Thoracic aorta (tissue), 2 donors: ENCODE data around the gene OPRL1. TPM values are rescaled to one million over a fixed set of nuclear protein-coding genes. Genes with fewer than 3 reads are reported as not detected.

Source experiments
- ATAC-seq: fragments of 150-250 bp; one replicate; pipeline ENCODE4 v1.8.0; 2017; ENCODE audit warnings: low read depth; ENCODE audit not compliant: insufficient number of reproducible peaks, low FRiP score
- DNase-seq: peaks from one replicate; pipeline ENCODE4 v3.0.0-alpha.2; 2020; ENCODE audit warnings: low spot score
- H3K27ac ChIP-seq, 2 donors: fragments of 200-600 bp; sonication (generic); 1 replicate in 1 of 2; 2 replicates in 1 of 2; pipeline ENCODE4 v1.5.1; 2016; ENCODE audit warnings: mild to moderate bottlenecking in 2 of 2, moderate library complexity in 2 of 2
- H3K27me3 ChIP-seq: fragments of 200-600 bp; sonication (generic); replicated peaks from 2 replicates; pipeline ENCODE4 v1.6.0; 2016; ENCODE audit warnings: mild to moderate bottlenecking; ENCODE audit not compliant: insufficient read depth
- H3K36me3 ChIP-seq: fragments of 200-600 bp; sonication (generic); one replicate; pipeline ENCODE4 v1.5.1; 2016
- H3K4me1 ChIP-seq, 2 donors: fragments of 200-600 bp; sonication (generic); 1 replicate in 1 of 2; 2 replicates in 1 of 2; pipeline versions ENCODE4 v1.5.1 to v1.6.0; 2016; ENCODE audit warnings: low read depth in 2 of 2, mild to moderate bottlenecking in 1 of 2; ENCODE audit not compliant: control insufficient read depth in 1 of 2
- H3K4me3 ChIP-seq: fragments of 200-600 bp; sonication (generic); 2 replicates; pipeline ENCODE4 v1.5.1; 2016; ENCODE audit warnings: mild to moderate bottlenecking
- H3K9me3 ChIP-seq: fragments of 200-600 bp; sonication (generic); 2 replicates; pipeline ENCODE4 v1.5.1; 2016
- total RNA-seq, 2 donors: library from RNA; depleted of rRNA; stranded (reverse); fragments of >200 nt; gene quantifications; one replicate each; pipeline versions ENCODE4 v1.1.0 to v1.2.3, GENCODE V29; 2016
- TF ChIP-seq, protein P1 (sequence below): fragments of 200-600 bp; sonication (generic); IDR thresholded peaks from one replicate; pipeline ENCODE4 v1.5.1; 2019; ENCODE audit warnings: antibody characterized with exemption

Gene OPRL1
- total RNA-seq, 2 donors from 2014 or later, result 1.1 to 3.2 TPM

DNA sequence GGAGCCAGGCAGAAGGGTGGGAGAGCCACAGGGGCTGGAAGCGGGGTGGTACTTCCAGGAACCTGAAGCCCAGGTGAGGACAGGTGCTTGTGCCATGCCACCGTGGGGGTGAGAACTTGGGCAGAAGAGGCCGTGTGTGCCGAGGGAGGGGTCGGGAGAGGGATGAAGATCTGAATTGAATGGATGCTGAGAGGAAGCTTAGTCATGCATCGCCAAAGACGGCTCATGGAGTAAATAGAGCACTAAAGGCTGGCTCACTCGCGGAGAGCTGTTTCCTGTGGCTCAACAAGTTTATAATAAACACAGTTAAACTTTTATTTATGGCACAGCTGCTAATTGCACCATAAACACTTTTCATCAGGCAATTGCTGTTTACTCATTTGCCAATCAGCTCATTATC is 62.7 kb downstream of the OPRL1 start:
- Histone ChIP-seq H3K27ac (no peak overlapping the region), H3K36me3 (no peaks in the 10 kb centered on the region), H3K4me1 (no peaks in the 10 kb centered on the region), H3K4me3 (no peak overlapping the region), H3K9me3 (peaks cover 5% of the 10 kb centered on the region), H3K27me3 (no peaks in the 10 kb centered on the region)
- DNase-seq, result no peak
- no peak for ATAC-seq
- TF ChIP-seq, protein P1, sequence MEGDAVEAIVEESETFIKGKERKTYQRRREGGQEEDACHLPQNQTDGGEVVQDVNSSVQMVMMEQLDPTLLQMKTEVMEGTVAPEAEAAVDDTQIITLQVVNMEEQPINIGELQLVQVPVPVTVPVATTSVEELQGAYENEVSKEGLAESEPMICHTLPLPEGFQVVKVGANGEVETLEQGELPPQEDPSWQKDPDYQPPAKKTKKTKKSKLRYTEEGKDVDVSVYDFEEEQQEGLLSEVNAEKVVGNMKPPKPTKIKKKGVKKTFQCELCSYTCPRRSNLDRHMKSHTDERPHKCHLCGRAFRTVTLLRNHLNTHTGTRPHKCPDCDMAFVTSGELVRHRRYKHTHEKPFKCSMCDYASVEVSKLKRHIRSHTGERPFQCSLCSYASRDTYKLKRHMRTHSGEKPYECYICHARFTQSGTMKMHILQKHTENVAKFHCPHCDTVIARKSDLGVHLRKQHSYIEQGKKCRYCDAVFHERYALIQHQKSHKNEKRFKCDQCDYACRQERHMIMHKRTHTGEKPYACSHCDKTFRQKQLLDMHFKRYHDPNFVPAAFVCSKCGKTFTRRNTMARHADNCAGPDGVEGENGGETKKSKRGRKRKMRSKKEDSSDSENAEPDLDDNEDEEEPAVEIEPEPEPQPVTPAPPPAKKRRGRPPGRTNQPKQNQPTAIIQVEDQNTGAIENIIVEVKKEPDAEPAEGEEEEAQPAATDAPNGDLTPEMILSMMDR, result no peak

DNA sequence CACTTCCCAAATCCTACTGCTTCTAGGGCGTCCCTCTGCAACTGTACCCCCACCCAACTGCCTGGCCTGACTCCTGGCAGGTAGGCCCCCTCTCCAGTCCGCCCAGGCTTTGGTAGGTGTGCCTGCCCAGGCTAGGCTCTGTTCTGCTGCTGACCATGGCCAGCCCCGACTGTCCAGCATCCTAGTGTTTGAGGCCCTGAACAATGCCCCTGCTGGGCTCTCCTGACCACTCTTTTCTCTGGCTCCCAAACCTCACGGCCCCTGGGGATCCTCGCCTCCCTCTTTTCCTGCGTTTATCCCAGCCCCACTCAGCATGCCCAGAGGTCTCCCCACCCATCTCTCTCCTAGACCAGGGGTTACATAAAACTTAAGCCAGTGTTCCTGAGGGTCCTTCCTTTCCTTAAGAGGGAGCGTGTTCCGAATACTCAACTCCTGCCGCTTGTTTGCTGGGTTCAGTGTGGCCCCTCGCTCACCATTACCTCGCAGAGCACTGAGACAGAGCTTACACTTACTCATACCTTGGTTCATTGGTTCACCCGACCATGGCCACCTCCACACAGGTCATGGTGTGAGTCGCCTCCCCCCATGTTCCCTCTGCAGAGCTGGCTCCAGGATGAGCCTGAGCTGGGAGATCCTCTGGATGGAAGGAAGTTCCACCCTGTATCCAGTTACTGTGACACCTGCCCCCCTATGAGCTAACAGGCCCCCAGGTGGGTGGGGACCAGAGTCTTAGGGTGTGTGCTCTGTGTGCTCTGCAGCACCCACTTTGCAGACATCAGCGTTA is 63.3 kb downstream of the OPRL1 start:
- Histone ChIP-seq H3K36me3 (no peaks in the 10 kb centered on the region), H3K4me3 (no peak overlapping the region), H3K9me3 (peaks cover 5% of the 10 kb centered on the region), H3K27ac (no peak overlapping the region), H3K27me3 (no peaks in the 10 kb centered on the region), H3K4me1 (no peaks in the 10 kb centered on the region)
- ATAC-seq (no peak), DNase-seq (no peak)
- TF ChIP-seq, protein P1, result no peak

DNA sequence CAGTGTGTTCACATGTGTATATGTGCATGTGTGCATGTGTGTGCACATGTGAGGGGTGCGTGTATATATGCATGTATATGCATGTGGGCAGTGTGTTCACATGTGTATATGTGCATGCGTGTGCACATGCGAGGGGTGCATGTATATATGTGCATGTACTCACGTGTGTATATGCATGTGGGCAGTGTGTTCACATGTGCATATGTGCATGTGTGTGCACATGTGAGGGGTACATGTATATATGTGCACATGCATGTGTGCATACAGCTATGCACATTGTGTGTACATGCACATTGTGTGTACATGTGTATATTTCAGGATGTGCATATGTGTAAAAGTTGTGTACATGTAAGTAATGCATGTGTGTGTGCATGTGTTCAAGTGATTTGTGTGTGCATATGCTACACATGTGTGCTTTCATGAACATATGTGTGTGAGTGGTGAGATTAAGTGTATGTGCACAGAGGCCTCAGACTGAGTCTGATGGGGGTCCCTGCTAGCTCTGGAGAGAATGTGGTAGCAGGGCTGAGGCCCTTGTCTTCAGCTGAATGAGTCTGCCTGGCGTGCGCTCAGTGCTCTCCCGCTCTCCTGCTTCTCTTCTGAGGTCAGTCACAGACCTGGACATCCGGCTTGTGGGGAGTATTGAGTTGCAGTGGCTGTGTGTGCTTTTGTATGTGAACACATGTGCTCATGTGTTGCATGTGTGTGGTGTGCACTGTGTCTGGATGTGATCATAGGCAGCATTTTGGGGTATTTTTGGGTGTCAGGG is 64.4 kb downstream of the OPRL1 start:
- Histone ChIP-seq H3K36me3 (no peaks in the 10 kb centered on the region), H3K4me3 (no peak overlapping the region), H3K27me3 (no peaks in the 10 kb centered on the region), H3K27ac (no peak overlapping the region), H3K9me3 (peaks cover 5% of the 10 kb centered on the region), H3K4me1 (no peaks in the 10 kb centered on the region)
- no peak for DNase-seq
- ATAC-seq, result no peak
- TF ChIP-seq, protein P1, result no peak

DNA sequence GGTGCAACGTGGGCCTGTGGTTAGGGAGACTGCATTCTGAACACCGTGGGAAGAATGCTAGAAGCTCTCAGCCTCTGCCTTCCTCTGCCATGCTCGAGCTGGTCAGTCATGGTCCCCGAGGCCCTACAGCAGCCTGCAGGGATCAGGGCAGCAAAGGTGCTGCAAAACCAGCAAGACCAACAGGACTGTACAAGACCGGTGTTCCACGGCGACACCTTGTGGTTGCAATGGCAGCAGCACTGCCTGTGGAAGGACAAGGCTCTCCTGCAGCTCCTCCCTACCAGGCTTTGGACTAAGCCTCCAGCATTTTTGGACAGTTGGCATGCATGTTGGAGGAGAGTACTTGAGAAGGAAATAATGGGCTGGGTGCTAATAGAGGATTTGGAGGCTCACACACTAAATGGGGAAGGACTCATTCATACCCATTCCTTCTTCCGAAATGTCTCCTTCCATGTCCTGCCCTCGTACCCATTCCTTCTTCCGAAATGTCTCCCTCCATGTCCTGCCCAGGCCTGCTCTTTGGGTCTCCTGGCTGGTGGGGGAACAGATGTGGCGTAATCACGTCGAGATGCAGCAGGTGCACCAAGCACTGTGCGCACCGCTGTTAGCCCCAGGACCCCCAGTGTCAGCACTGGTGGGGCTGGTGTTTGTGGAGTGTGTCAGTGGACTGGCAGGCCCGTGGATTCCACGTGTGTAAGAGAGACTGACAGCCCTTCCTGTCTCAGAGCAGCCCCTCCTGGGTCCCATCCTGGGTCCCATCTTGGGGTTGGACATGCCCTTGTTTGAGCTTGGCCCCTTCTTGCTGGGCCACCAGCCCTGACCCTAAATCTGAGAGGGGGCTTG is 65.8 kb downstream of the OPRL1 start:
- TF ChIP-seq, protein P1, result no peak
- ATAC-seq (no peak), DNase-seq (no peak)
- H3K9me3 ChIP-seq, result peaks cover 5% of the 10 kb centered on the region
- no peaks in the 10 kb centered on the region for H3K36me3 ChIP-seq
- no peaks in the 10 kb centered on the region for H3K27me3 ChIP-seq
- H3K27ac ChIP-seq, result no peak overlapping the region
- H3K4me1 ChIP-seq, result no peaks in the 10 kb centered on the region
- no peak overlapping the region for H3K4me3 ChIP-seq
